Peyer's patch (tissue), 4 donors: Measurements from ENCODE around the gene SPATA2L.

Source experiments
- CTCF ChIP-seq, 6 experiments: fragments of 450-650 bp in 4 of 6; fragments of 200-600 bp in 2 of 6; sonication (generic) in 1 of 6; IDR thresholded peaks; one replicate each; pipeline ENCODE4 v1.5.1; 2017 to 2019; ENCODE audit warnings: antibody characterized with exemption in 6 of 6, mild to moderate bottlenecking in 3 of 6, moderate library complexity in 1 of 6
- POLR2A ChIP-seq, 2 donors: fragments of 450-650 bp; IDR thresholded peaks; one replicate each; pipeline ENCODE4 v1.5.1; 2017; ENCODE audit warnings: antibody characterized with exemption in 2 of 2, mild to moderate bottlenecking in 2 of 2, moderate library complexity in 2 of 2

DNA sequence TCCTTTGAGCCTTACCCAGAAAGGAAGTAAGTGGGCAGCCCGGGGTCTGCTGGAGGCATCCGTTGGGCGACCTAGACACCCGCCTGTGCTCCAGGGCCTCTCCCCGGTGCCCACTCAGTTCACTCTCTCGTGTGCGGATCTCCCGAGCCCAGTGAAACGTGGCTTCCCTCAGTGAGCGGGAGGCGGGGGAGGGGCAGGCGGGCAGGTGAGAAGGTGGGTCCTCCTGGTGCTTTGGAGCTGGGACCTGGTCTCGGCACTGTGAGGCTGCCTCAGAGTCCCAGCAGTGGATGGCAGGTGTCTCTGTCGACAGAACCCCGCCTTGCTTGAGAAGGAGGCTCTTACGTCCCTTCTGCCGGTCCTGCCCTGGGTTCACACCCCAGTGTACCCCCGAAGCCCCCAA lies 27.8 kb upstream of the SPATA2L start:
- TF ChIP-seq CTCF (IDR thresholded peaks at IDR 0.05): no peak
- TF ChIP-seq POLR2A (IDR thresholded peaks at IDR 0.05): no peak
